ENCODE data around the gene RMDN3.

The RMDN3 gene

GRCh38 chr15:40754574-40754882, 526 bp downstream of the RMDN3 start:
- H3K36me3 ChIP-seq (ENCODE audit: control insufficient read depth in 4 of 4, insufficient read depth in 4 of 4, low read length in 3 of 4): peaks cover 2 to 31% (median 21%) of the 10 kb centered on the region in 4 experiments
- H3K27me3 ChIP-seq (replicated peaks in 2 of 5; ENCODE audit: control insufficient read depth in 4 of 5, insufficient read depth in 5 of 5, low read length in 4 of 5): no peaks in the 10 kb centered on the region
- WGBS (ENCODE audit: insufficient coverage): 2% methylated on average over 15 of the region's 22 CpGs
- peak overlapping the region; percentile 82 to 99 (median 95) for H3K4me3 ChIP-seq (ENCODE audit: control insufficient read depth in 1 of 7, extremely low read depth in 1 of 7, insufficient read depth in 4 of 7, low read depth in 2 of 7, low read length in 6 of 7)
- POLR2A ChIA-PET: no interaction called here
- CTCF ChIA-PET: interaction anchor here (13.4 kb wide), 1 partner anchor 28 kb away, joined by 204 read pairs; no protein-coding TSS in a partner anchor
- H3K9me3 ChIP-seq (ENCODE audit: control extremely low read depth in 1 of 5, control insufficient read depth in 4 of 5, insufficient read depth in 2 of 5, low read depth in 1 of 5, low read length in 4 of 5): no peaks in the 10 kb centered on the region
- H3K27ac ChIP-seq (ENCODE audit: insufficient read depth in 1 of 2, low read depth in 1 of 2, low read length in 2 of 2, poor library complexity in 1 of 2, severe bottlenecking in 2 of 2): peak overlapping the region; percentile 77 to 92
- DNase-seq: no peak
- peaks cover 0 to 37% (median 28%) of the 10 kb centered on the region in 4 experiments for H3K4me1 ChIP-seq (ENCODE audit: control extremely low read depth in 1 of 4, control insufficient read depth in 4 of 4, insufficient read depth in 4 of 4, low read length in 3 of 4)

- CTCF ChIA-PET: interaction anchor here (1.1 to 13.4 kb wide), 6 partner anchors 10 to 142 kb away, joined by 3 to 204 read pairs (median 4); partner anchors contain the start of genes C15orf62, GCHFR and VPS18
- POLR2A ChIA-PET: no interaction called here
- Histone ChIP-seq H3K27ac (ENCODE audit: insufficient read depth in 1 of 2, low read depth in 1 of 2, low read length in 2 of 2, poor library complexity in 1 of 2, severe bottlenecking in 2 of 2) (no peak overlapping the region), H3K9me3 (ENCODE audit: control extremely low read depth in 1 of 5, control insufficient read depth in 4 of 5, insufficient read depth in 2 of 5, low read depth in 1 of 5, low read length in 4 of 5) (no peaks in the 10 kb centered on the region), H3K36me3 (ENCODE audit: control insufficient read depth in 4 of 4, insufficient read depth in 4 of 4, low read length in 3 of 4) (peaks cover 2 to 50% (median 35%) of the 10 kb centered on the region in 4 experiments), H3K4me1 (ENCODE audit: control extremely low read depth in 1 of 4, control insufficient read depth in 4 of 4, insufficient read depth in 4 of 4, low read length in 3 of 4) (peaks cover 0 to 38% (median 30%) of the 10 kb centered on the region in 4 experiments), H3K4me3 (ENCODE audit: control insufficient read depth in 1 of 7, extremely low read depth in 1 of 7, insufficient read depth in 4 of 7, low read depth in 2 of 7, low read length in 6 of 7) (no peak overlapping the region), H3K27me3 (replicated peaks in 2 of 5; ENCODE audit: control insufficient read depth in 4 of 5, insufficient read depth in 5 of 5, low read length in 4 of 5) (no peaks in the 10 kb centered on the region)
- DNase-seq: no peak
- WGBS (ENCODE audit: insufficient coverage): over 99% methylated on average over 12 of the region's 12 CpGs
Observed at GRCh38 chr15:40751745-40752144, 3.3 kb downstream of the RMDN3 start.

GRCh38 chr15:40750885-40751284, 4.2 kb downstream of the RMDN3 start:
- ChIA-PET POLR2A (no interaction called here), CTCF (interaction anchor here (1.2 to 13.4 kb wide), 8 partner anchors 10 to 106 kb away, joined by 3 to 204 read pairs (median 4); partner anchors contain the start of genes C15orf62 and GCHFR)
- Histone ChIP-seq H3K4me1 (ENCODE audit: control extremely low read depth in 1 of 4, control insufficient read depth in 4 of 4, insufficient read depth in 4 of 4, low read length in 3 of 4) (peaks cover 0 to 37% (median 27%) of the 10 kb centered on the region in 4 experiments), H3K27ac (ENCODE audit: insufficient read depth in 1 of 2, low read depth in 1 of 2, low read length in 2 of 2, poor library complexity in 1 of 2, severe bottlenecking in 2 of 2) (no peak overlapping the region), H3K27me3 (replicated peaks in 2 of 5; ENCODE audit: control insufficient read depth in 4 of 5, insufficient read depth in 5 of 5, low read length in 4 of 5) (no peaks in the 10 kb centered on the region), H3K9me3 (ENCODE audit: control extremely low read depth in 1 of 5, control insufficient read depth in 4 of 5, insufficient read depth in 2 of 5, low read depth in 1 of 5, low read length in 4 of 5) (no peaks in the 10 kb centered on the region), H3K36me3 (ENCODE audit: control insufficient read depth in 4 of 4, insufficient read depth in 4 of 4, low read length in 3 of 4) (peaks cover 2 to 51% (median 35%) of the 10 kb centered on the region in 4 experiments), H3K4me3 (ENCODE audit: control insufficient read depth in 1 of 7, extremely low read depth in 1 of 7, insufficient read depth in 4 of 7, low read depth in 2 of 7, low read length in 6 of 7) (no peak overlapping the region)
- 100% methylated on average over 3 of the region's 4 CpGs for WGBS (ENCODE audit: insufficient coverage)
- DNase-seq: no peak

- Histone ChIP-seq H3K9me3 (ENCODE audit: control extremely low read depth in 1 of 5, control insufficient read depth in 4 of 5, insufficient read depth in 2 of 5, low read depth in 1 of 5, low read length in 4 of 5) (no peaks in the 10 kb centered on the region), H3K27ac (ENCODE audit: insufficient read depth in 1 of 2, low read depth in 1 of 2, low read length in 2 of 2, poor library complexity in 1 of 2, severe bottlenecking in 2 of 2) (no peak overlapping the region), H3K36me3 (ENCODE audit: control insufficient read depth in 4 of 4, insufficient read depth in 4 of 4, low read length in 3 of 4) (peaks cover 7 to 65% (median 41%) of the 10 kb centered on the region in 4 experiments), H3K4me1 (ENCODE audit: control extremely low read depth in 1 of 4, control insufficient read depth in 4 of 4, insufficient read depth in 4 of 4, low read length in 3 of 4) (peaks cover 0 to 43% (median 35%) of the 10 kb centered on the region in 4 experiments), H3K4me3 (ENCODE audit: control insufficient read depth in 1 of 7, extremely low read depth in 1 of 7, insufficient read depth in 4 of 7, low read depth in 2 of 7, low read length in 6 of 7) (no peak overlapping the region), H3K27me3 (replicated peaks in 2 of 5; ENCODE audit: control insufficient read depth in 4 of 5, insufficient read depth in 5 of 5, low read length in 4 of 5) (no peaks in the 10 kb centered on the region)
- POLR2A ChIA-PET: no interaction called here
- DNase-seq: no peak
- CTCF ChIA-PET: interaction anchor here (0.6 to 13.4 kb wide), 6 partner anchors 9 to 1805 kb away, joined by 3 to 204 read pairs (median 4); partner anchors contain the start of gene C15orf62
- WGBS (ENCODE audit: insufficient coverage): 100% methylated on average over 2 of the region's 4 CpGs
Observed at GRCh38 chr15:40749151-40749630, 5.9 kb downstream of the RMDN3 start.

- Histone ChIP-seq H3K27ac (ENCODE audit: insufficient read depth in 1 of 2, low read depth in 1 of 2, low read length in 2 of 2, poor library complexity in 1 of 2, severe bottlenecking in 2 of 2) (peak overlapping the region in 1 of 2 experiments; percentile 27), H3K9me3 (ENCODE audit: control extremely low read depth in 1 of 5, control insufficient read depth in 4 of 5, insufficient read depth in 2 of 5, low read depth in 1 of 5, low read length in 4 of 5) (no peaks in the 10 kb centered on the region), H3K4me1 (ENCODE audit: control extremely low read depth in 1 of 4, control insufficient read depth in 4 of 4, insufficient read depth in 4 of 4, low read length in 3 of 4) (peaks cover 0 to 37% (median 34%) of the 10 kb centered on the region in 4 experiments), H3K36me3 (ENCODE audit: control insufficient read depth in 4 of 4, insufficient read depth in 4 of 4, low read length in 3 of 4) (peaks cover 7 to 75% (median 48%) of the 10 kb centered on the region in 4 experiments), H3K27me3 (replicated peaks in 2 of 5; ENCODE audit: control insufficient read depth in 4 of 5, insufficient read depth in 5 of 5, low read length in 4 of 5) (no peaks in the 10 kb centered on the region), H3K4me3 (ENCODE audit: control insufficient read depth in 1 of 7, extremely low read depth in 1 of 7, insufficient read depth in 4 of 7, low read depth in 2 of 7, low read length in 6 of 7) (no peak overlapping the region)
- WGBS (ENCODE audit: insufficient coverage): 95% methylated on average over 6 of the region's 7 CpGs
- POLR2A ChIA-PET: no interaction called here
- CTCF ChIA-PET: interaction anchor here (0.8 to 13.4 kb wide), 10 partner anchors 8 to 45 kb away, joined by 3 to 204 read pairs (median 3); partner anchors contain the start of gene C15orf62
- no peak for DNase-seq
Observed at GRCh38 chr15:40747685-40748631, 7.1 kb downstream of the RMDN3 start.

GRCh38 chr15:40746916-40747418, 8.1 kb downstream of the RMDN3 start:
- POLR2A ChIA-PET: no interaction called here
- no peaks in the 10 kb centered on the region for H3K9me3 ChIP-seq (ENCODE audit: control extremely low read depth in 1 of 5, control insufficient read depth in 4 of 5, insufficient read depth in 2 of 5, low read depth in 1 of 5, low read length in 4 of 5)
- CTCF ChIA-PET: interaction anchor here (0.7 to 13.4 kb wide), 10 partner anchors 10 to 145 kb away, joined by 3 to 204 read pairs (median 4); partner anchors contain the start of gene C15orf62
- 87% methylated on average over 2 of the region's 3 CpGs for WGBS (ENCODE audit: insufficient coverage)
- no peaks in the 10 kb centered on the region for H3K27me3 ChIP-seq (replicated peaks in 2 of 5; ENCODE audit: control insufficient read depth in 4 of 5, insufficient read depth in 5 of 5, low read length in 4 of 5)
- no peak overlapping the region for H3K4me3 ChIP-seq (ENCODE audit: control insufficient read depth in 1 of 7, extremely low read depth in 1 of 7, insufficient read depth in 4 of 7, low read depth in 2 of 7, low read length in 6 of 7)
- H3K4me1 ChIP-seq (ENCODE audit: control extremely low read depth in 1 of 4, control insufficient read depth in 4 of 4, insufficient read depth in 4 of 4, low read length in 3 of 4): peaks cover 0 to 35% (median 32%) of the 10 kb centered on the region in 4 experiments
- H3K27ac ChIP-seq (ENCODE audit: insufficient read depth in 1 of 2, low read depth in 1 of 2, low read length in 2 of 2, poor library complexity in 1 of 2, severe bottlenecking in 2 of 2): peak overlapping the region in 1 of 2 experiments; percentile 27
- H3K36me3 ChIP-seq (ENCODE audit: control insufficient read depth in 4 of 4, insufficient read depth in 4 of 4, low read length in 3 of 4): peaks cover 8 to 77% (median 53%) of the 10 kb centered on the region in 4 experiments
- DNase-seq: no peak

All from common myeloid progenitor, CD34-positive (primary cell).